Neural cell (in vitro differentiated cells): ENCODE measurements around the gene FILIP1L. TPM values are rescaled to one million over a fixed set of nuclear protein-coding genes. Genes with fewer than 3 reads are reported as not detected.

ENCODE experiments used
- H2AFZ ChIP-seq: fragments of 200-600, 300-800 bp; sonication (generic), shearing (Covaris generic); 2 replicates; pipeline ENCODE4 v1.6.0; 2014; ENCODE audit warnings: low read depth, mild to moderate bottlenecking, antibody characterized with exemption, low read length, moderate library complexity
- H3F3A ChIP-seq: fragments of 200-600 bp; shearing (Covaris generic); 2 replicates; pipeline ENCODE4 v1.6.1; 2016; ENCODE audit warnings: mild to moderate bottlenecking, moderate library complexity, mixed read lengths, antibody characterized with exemption, low read length; ENCODE audit not compliant: insufficient read depth, poor library complexity, severe bottlenecking
- H3K27ac ChIP-seq: fragments of 200-600, 300-800 bp; sonication (generic), shearing (Covaris generic); 2 replicates; pipeline ENCODE4 v1.5.1; 2014; ENCODE audit warnings: mild to moderate bottlenecking, low read length, moderate library complexity
- H3K27me3 ChIP-seq: fragments of 300-800, 200-600 bp; sonication (generic), shearing (Covaris generic); 2 replicates; pipeline ENCODE4 v1.6.0; 2014; ENCODE audit warnings: mild to moderate bottlenecking, low read depth, low read length, moderate library complexity; ENCODE audit not compliant: insufficient read depth
- H3K36me3 ChIP-seq: fragments of 300-800, 200-600 bp; sonication (generic), shearing (Covaris generic); 2 replicates; pipeline ENCODE4 v1.5.1; 2014; ENCODE audit warnings: mild to moderate bottlenecking, antibody characterized with exemption, low read length, moderate library complexity; ENCODE audit not compliant: insufficient read depth
- H3K4me2 ChIP-seq: fragments of 300-800, 200-600 bp; sonication (generic), shearing (Covaris generic); 2 replicates; pipeline ENCODE4 v1.6.0; 2014; ENCODE audit warnings: mild to moderate bottlenecking, low read length
- H3K4me3 ChIP-seq: fragments of 300-800, 200-600 bp; sonication (generic), shearing (Covaris generic); 2 replicates; pipeline ENCODE4 v1.5.1; 2014; ENCODE audit warnings: mild to moderate bottlenecking, low read length, moderate library complexity
- H3K79me2 ChIP-seq: fragments of 200-600 bp; shearing (Covaris generic); replicated peaks from 2 replicates; pipeline ENCODE4 v1.6.0; 2014; ENCODE audit warnings: mild to moderate bottlenecking, low read length, moderate library complexity; ENCODE audit not compliant: insufficient read depth
- H3K9ac ChIP-seq: fragments of 300-800, 200-600 bp; sonication (generic), shearing (Covaris generic); 2 replicates; pipeline ENCODE4 v1.6.1; 2016; ENCODE audit warnings: mild to moderate bottlenecking, low read length, mixed read lengths
- H3K9me2 ChIP-seq: fragments of 200-600 bp; shearing (Covaris generic); 2 replicates; pipeline ENCODE4 v1.6.1; 2016; ENCODE audit warnings: mild to moderate bottlenecking, low read length, mixed read lengths; ENCODE audit not compliant: insufficient read depth
- H3K9me3 ChIP-seq: fragments of 200-600, 300-800 bp; sonication (generic), shearing (Covaris generic); 2 replicates; pipeline ENCODE4 v1.6.1; 2016; ENCODE audit warnings: mild to moderate bottlenecking, mixed run types, low read length, moderate library complexity, mixed read lengths
- H4K20me1 ChIP-seq: fragments of 200-600 bp; shearing (Covaris generic); 2 replicates; pipeline ENCODE4 v1.6.1; 2016; ENCODE audit warnings: mild to moderate bottlenecking, mixed run types; ENCODE audit not compliant: insufficient read depth
- EP300 ChIP-seq: fragments of 450-650 bp; conservative IDR thresholded peaks from 2 replicates; pipeline ENCODE4 v1.6.1; 2014; ENCODE audit warnings: antibody characterized with exemption, mild to moderate bottlenecking, moderate library complexity; ENCODE audit not compliant: poor library complexity, severe bottlenecking
- EZH2 ChIP-seq: fragments of 200-600, 300-800 bp; shearing (Covaris generic), sonication (generic); IDR thresholded peaks from 2 replicates; pipeline ENCODE4 v1.6.1; 2014; ENCODE audit warnings: antibody characterized with exemption, low read length, borderline replicate concordance, mild to moderate bottlenecking; ENCODE audit not compliant: insufficient read depth, poor library complexity, severe bottlenecking
- MXI1 ChIP-seq: fragments of 450-650 bp; conservative IDR thresholded peaks from 2 replicates; pipeline ENCODE4 v1.6.1; 2014; ENCODE audit warnings: antibody characterized with exemption, mild to moderate bottlenecking; ENCODE audit not compliant: poor library complexity, severe bottlenecking
- POLR2AphosphoS5 ChIP-seq: IDR thresholded peaks from 2 replicates; pipeline ENCODE4 v1.6.1; 2012
- RAD21 ChIP-seq: fragments of 450-650 bp; conservative IDR thresholded peaks from 2 replicates; pipeline ENCODE4 v1.6.1; 2014; ENCODE audit warnings: antibody characterized with exemption, mild to moderate bottlenecking, moderate library complexity
- SMC3 ChIP-seq: fragments of 450-650 bp; conservative IDR thresholded peaks from 2 replicates; pipeline ENCODE4 v1.6.1; 2014; ENCODE audit warnings: antibody characterized with exemption, mild to moderate bottlenecking, moderate library complexity; ENCODE audit not compliant: poor library complexity
- TAF1 ChIP-seq: IDR thresholded peaks from 2 replicates; pipeline ENCODE4 v1.6.1; 2012; ENCODE audit warnings: low read depth
- polyA plus RNA-seq: library from polyadenylated mRNA; depleted of rRNA; stranded (reverse); fragments of >200 nt; gene quantifications from 2 replicates; pipeline ENCODE4 v1.2.3, GENCODE V29; 2014
- TF ChIP-seq, protein P1 (sequence below): IDR thresholded peaks from 2 replicates; pipeline ENCODE4 v1.6.1; 2012; ENCODE audit warnings: borderline replicate concordance
- TF ChIP-seq, protein P2 (sequence below): fragments of 450-650 bp; IDR thresholded peaks from 2 replicates; pipeline ENCODE4 v1.5.1; 2014; ENCODE audit warnings: antibody characterized with exemption, mild to moderate bottlenecking, moderate library complexity; ENCODE audit not compliant: poor library complexity, severe bottlenecking

The FILIP1L gene
- polyA plus RNA-seq, 1 donor from 2014 or later, result 0.27 TPM

- H3F3A ChIP-seq, result no peaks in the 10 kb centered on the region
- no peak for TF ChIP-seq EP300
- TF ChIP-seq EZH2, result no peak
- no peak for TF ChIP-seq SMC3
- TF ChIP-seq, protein P1, sequence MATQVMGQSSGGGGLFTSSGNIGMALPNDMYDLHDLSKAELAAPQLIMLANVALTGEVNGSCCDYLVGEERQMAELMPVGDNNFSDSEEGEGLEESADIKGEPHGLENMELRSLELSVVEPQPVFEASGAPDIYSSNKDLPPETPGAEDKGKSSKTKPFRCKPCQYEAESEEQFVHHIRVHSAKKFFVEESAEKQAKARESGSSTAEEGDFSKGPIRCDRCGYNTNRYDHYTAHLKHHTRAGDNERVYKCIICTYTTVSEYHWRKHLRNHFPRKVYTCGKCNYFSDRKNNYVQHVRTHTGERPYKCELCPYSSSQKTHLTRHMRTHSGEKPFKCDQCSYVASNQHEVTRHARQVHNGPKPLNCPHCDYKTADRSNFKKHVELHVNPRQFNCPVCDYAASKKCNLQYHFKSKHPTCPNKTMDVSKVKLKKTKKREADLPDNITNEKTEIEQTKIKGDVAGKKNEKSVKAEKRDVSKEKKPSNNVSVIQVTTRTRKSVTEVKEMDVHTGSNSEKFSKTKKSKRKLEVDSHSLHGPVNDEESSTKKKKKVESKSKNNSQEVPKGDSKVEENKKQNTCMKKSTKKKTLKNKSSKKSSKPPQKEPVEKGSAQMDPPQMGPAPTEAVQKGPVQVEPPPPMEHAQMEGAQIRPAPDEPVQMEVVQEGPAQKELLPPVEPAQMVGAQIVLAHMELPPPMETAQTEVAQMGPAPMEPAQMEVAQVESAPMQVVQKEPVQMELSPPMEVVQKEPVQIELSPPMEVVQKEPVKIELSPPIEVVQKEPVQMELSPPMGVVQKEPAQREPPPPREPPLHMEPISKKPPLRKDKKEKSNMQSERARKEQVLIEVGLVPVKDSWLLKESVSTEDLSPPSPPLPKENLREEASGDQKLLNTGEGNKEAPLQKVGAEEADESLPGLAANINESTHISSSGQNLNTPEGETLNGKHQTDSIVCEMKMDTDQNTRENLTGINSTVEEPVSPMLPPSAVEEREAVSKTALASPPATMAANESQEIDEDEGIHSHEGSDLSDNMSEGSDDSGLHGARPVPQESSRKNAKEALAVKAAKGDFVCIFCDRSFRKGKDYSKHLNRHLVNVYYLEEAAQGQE, result no peak
- no peak for TF ChIP-seq RAD21
- H3K4me2 ChIP-seq, result no peak overlapping the region
- no peaks in the 10 kb centered on the region for H3K27me3 ChIP-seq
- no peak overlapping the region for H3K9ac ChIP-seq
- H3K27ac ChIP-seq, result no peak overlapping the region
- H3K4me3 ChIP-seq, result no peak overlapping the region
- H3K9me2 ChIP-seq, result no peaks in the 10 kb centered on the region
- no peaks in the 10 kb centered on the region for H3K36me3 ChIP-seq
- H2AFZ ChIP-seq, result no peak overlapping the region
- H3K79me2 ChIP-seq, result no peaks in the 10 kb centered on the region
- H4K20me1 ChIP-seq, result no peaks in the 10 kb centered on the region
- H3K9me3 ChIP-seq, result no peaks in the 10 kb centered on the region
Measured at GRCh38 chr3:100001526-100002270, 112.6 kb downstream of the FILIP1L start.

DNA sequence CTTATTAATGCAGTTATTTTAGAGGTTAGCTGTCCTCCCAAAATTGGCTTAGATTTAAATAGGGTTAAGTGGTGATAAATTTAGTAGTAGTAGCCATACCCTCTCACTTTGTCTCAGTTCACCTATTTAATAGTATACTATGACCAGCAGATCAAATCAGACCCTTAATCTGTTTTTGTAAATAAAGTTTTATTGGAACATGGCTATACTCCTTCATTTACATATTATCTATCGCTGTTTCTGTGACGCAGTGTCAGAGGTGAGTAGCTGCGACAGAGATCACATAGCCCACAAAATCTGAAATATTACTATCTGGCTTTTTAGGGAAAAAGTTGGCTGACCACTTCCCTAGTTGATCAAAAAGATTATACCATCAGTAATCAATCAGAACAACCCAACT, 113.2 kb downstream of the FILIP1L start:
- no peaks in the 10 kb centered on the region for H3K9me3 ChIP-seq
- H2AFZ ChIP-seq, result no peak overlapping the region
- H3K9ac ChIP-seq, result no peak overlapping the region
- H3K9me2 ChIP-seq, result no peaks in the 10 kb centered on the region
- no peaks in the 10 kb centered on the region for H3K36me3 ChIP-seq
- H3K79me2 ChIP-seq, result no peaks in the 10 kb centered on the region
- no peak overlapping the region for H3K4me3 ChIP-seq
- H4K20me1 ChIP-seq, result no peaks in the 10 kb centered on the region
- no peaks in the 10 kb centered on the region for H3F3A ChIP-seq
- no peak overlapping the region for H3K4me2 ChIP-seq
- H3K27ac ChIP-seq, result no peak overlapping the region
- TF ChIP-seq SMC3 (no peak), EZH2 (no peak), TAF1 (no peak), POLR2AphosphoS5 (no peak), RAD21 (no peak), MXI1 (no peak), EP300 (no peak)
- TF ChIP-seq, protein P2, sequence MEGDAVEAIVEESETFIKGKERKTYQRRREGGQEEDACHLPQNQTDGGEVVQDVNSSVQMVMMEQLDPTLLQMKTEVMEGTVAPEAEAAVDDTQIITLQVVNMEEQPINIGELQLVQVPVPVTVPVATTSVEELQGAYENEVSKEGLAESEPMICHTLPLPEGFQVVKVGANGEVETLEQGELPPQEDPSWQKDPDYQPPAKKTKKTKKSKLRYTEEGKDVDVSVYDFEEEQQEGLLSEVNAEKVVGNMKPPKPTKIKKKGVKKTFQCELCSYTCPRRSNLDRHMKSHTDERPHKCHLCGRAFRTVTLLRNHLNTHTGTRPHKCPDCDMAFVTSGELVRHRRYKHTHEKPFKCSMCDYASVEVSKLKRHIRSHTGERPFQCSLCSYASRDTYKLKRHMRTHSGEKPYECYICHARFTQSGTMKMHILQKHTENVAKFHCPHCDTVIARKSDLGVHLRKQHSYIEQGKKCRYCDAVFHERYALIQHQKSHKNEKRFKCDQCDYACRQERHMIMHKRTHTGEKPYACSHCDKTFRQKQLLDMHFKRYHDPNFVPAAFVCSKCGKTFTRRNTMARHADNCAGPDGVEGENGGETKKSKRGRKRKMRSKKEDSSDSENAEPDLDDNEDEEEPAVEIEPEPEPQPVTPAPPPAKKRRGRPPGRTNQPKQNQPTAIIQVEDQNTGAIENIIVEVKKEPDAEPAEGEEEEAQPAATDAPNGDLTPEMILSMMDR, result no peak
- TF ChIP-seq, protein P1, result no peak
- no peaks in the 10 kb centered on the region for H3K27me3 ChIP-seq
